Activated T-helper 1 cell treated with Interleukin-2 at 50 U/mL for 16 hours (primary cell): Measurements from ENCODE around the gene PPFIA1.

Source experiments
- DNase-seq: peaks from one replicate; pipeline ENCODE4 v3.0.0-alpha.2; 2020; ENCODE audit warnings: low read depth

The PPFIA1 gene

DNA sequence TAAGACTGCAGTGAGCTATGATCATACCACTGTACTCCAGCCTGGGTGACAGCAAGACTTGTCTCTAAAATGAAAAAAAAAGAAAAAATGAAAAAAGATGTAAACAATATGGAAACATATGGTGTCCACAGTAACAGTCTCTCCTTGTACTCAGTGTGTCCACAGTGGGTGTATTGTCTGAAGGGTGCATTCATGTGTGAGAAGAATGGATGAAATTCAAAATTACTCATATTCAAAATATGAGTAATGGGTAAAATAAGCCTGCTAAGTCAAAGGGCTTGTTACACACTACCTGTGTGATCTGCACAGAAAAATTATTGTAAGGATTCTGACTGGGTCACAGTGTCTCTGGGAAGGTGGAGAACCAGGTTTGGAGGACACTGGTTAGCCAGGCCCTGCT is 26.9 kb downstream of the PPFIA1 start:
- no peak for DNase-seq

DNA sequence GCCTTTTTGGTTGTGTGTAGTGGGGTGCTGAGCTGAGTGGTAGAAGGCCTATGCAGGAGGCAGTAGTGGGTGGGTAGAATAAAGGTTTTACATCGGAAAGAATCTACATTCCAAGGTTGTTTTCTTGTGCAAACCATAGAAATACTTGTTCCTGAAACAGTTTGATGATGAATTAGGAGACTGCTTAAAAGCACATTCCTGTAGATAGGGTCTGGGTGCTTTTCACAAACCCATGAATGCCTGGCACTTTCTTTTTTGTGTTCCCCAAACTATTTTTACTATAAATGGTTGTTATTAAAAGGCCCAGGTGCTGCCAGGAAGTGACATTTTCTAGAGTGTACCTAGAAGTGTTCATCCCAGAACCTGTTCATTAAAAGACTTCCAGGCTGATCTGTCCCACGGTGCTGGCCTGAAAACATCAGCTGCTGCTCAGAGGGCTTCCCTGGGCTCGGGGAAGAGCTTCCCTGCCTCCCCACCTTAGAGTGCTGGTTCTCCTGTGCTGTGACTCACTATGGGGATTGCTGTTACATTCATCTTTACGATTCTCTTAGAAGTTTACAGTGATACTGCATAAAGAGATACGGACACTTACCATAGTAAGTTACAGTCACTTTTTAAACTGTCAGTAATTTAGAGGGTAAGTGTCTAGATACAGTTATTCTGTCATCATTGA is 27.9 kb downstream of the PPFIA1 start:
- DNase-seq, result no peak

- DNase-seq, result no peak
These were observed 29.1 kb downstream of the PPFIA1 start for GRCh38 chr11:70299636-70300035.

DNA sequence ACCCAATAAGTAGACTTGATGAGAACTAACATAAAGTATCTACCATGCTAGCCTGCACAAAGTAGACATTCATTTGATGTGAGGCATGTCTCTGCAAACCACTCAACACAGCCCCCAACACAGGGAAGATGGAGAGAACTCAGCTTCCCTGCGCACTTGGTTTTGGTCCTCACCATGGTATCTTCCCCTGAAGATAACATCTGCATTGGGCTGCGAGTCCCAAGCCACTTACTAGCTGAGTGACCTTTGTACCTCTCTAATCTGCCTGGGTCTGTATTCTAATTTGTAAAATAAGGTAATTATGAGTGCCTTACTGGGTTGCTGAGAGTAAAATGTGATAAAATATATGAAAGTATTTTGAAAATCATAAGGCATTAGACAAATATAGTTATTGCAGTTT is 30.7 kb downstream of the PPFIA1 start:
- DNase-seq, result no peak

GRCh38 chr11:70301721-70302418 is 31.4 kb downstream of the PPFIA1 start:
- DNase-seq, result no peak

DNA sequence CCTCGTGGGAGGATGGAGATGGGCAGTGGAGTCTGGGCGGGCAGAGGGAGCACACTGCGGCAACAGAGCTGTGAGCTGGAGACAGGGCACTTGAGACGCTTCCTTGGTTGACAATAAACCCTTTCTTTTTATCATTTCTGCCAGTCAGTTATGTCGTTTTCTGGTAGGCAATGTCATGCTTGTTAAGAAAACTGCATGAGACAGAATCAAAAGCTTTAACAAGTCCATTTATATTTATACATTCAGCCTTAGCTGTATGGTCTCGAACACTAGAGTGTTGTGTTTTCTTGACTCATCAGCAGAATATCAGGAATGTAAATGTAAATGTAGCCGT is 31.9 kb downstream of the PPFIA1 start:
- DNase-seq, result no peak

GRCh38 chr11:70303070-70303469 is 32.6 kb downstream of the PPFIA1 start:
- no peak for DNase-seq

DNA sequence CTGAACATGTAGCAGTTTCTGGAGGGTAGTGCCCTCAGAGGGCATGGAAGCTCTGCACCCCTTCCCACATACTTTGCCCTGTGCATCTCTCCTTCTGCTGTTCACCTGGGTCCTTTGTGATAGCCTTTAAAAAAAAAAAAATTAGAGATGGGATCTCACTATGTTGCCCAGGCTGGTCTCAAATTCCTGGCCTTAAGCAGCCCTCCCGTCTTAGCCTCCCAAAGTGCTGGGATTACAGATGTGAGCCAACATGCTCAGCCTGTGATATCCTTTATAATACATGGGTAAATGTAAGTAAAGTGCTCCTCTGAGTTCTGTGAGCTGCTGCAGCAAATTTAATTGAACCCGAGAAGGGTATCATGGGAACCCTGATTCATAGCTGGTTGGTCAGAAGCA is 33.7 kb downstream of the PPFIA1 start:
- no peak for DNase-seq

DNA sequence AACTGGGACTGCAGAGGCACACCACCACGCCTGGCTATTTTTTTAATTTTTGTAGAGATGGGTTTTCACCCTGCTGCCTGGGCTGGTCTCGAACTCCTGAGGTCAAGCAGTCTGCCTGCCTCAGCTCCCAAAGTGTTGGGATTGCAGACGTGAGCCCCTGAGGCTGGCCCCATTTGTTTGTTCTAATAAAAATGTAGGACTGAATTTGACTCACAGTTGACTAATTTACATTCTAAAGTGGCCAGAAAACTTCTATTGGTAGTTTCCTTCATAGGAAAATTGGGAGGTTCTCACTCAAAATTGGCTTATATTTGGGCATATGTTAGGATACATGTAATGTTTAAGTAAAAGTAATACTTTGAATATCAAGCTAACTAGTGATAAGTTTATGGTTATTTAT is 35.0 kb downstream of the PPFIA1 start:
- no peak for DNase-seq

DNA sequence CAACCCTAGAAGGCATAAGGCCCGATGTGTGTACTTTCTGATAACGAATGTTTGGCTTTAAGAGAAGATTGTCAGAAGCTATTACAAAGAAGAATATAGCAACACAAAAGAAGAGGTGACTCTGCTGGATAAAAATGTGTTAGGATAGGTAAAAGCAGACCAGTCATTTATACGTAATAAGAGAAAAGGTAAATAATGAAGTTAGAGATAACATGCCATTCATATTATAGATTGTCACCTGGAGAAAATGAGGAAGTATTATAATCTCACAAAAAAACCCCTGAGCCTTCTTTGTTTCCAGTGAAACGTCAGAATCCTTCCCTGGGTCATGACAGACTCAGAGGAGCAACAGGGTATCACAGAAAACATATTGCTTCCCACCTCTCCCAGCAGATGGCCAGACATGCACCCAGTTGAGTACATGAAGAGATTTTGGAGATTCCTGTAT is 36.1 kb downstream of the PPFIA1 start:
- no peak for DNase-seq

DNA sequence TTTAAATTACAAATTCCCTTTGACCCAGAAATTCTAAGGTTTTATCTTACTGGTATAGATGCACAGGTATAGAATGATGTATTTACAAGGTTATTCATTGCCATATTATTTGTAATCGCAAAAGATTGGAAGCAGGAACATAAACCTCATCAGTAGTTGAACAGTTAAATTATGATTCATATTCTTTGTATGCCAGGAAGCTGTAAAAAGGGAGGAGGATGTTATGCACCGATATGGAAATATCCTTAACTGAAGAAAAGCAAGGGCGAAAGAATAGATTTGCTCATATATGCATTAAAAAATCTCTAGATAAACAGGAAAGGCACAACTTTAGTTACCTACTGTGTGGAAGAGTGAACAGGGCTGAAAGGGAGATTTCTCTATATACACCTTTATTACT is 36.7 kb downstream of the PPFIA1 start:
- DNase-seq, result no peak

DNA sequence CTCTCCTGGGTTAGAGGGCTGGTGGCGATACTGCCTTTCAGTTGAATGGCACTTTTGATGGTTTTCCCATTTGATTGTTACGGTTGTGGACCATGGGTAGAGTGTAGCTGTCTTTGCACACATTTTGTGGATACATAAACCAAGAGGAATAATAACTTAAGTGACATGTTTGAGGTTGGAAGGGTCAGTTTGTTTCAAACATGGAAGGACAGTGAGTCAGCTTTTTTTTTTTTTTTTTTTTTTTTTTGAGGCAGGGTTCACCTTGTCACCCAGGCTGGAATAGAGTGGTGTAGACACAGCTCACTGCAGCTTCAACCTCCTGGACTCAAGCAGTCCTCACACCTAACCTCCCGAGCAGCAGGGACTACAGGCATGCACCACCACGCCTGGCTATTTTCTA is 41.1 kb downstream of the PPFIA1 start:
- DNase-seq, result no peak

- no peak for DNase-seq
These were observed 42.2 kb downstream of the PPFIA1 start for GRCh38 chr11:70312401-70313357.

DNA sequence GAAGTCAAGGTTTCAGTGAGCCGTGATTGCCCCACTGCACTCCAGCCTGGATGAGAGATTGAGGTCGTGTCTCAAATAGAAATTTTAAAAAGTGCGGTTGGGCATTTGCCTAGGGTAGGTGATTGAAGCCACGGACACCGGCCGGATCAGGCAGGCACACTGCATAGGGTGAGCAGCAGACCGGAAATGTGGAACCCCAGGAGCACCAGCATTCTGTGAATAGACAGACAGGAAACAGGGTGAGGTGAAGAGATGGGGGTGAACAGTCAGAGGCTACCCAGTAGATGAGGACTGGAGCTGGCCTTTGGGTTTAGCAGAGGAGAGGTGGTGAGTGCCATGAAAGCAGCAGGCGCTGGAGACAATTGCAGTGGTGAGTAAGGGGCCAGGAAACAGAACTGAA is 43.5 kb downstream of the PPFIA1 start:
- no peak for DNase-seq

GRCh38 chr11:70314730-70315129 is 44.2 kb downstream of the PPFIA1 start:
- no peak for DNase-seq

DNA sequence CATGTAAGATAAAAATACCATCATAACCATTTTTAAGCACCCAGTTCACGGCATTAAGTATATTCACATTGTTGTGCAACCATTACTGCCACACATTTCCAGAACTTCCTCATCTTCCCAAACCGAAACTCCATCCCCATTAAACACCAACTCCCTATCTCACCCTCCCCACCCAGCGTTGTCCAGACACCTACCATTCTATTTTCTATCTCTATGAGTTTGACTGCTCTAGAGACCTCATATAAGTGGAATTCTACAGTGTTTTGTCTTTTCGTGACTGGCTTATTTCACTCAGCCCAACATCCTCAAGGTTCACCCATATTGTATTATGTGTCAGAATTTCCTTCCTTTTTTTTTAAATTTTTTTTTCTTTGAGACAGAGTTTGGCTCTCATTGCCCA is 45.2 kb downstream of the PPFIA1 start:
- DNase-seq, result no peak

DNA sequence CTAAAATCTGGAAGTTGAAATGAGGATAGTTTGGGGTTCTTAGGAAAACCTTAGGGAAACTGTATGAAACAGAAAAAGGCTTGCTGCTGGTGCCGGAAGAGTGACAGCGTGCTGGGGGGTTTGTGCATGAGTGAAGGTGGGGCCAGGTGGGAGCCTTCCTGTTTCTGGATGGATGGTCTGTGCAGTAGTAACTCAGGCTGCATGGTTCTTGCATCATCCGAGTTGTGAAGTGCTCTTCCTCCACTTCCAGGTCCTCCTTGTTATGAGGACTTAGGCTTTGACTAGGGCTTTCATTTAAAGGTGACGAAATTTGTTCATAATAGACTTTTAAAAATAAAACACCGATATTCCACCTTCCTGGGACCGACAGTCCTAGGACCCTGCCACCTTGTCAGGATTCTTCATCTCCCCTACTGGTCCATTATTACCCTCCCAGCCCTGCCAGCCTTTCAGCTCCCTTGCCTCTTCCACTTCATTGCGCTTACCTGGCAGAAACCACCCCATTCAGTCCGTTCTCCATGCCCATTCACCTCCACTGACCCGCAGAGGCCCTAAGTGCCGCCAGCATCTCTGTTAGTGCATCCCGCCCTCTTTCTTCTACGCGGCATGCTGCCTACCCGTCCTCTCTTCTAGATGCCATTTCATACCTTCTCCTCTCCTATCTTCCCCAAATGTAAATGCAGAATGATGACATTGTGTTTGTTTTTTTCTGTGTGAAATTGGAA is 47.3 kb downstream of the PPFIA1 start:
- no peak for DNase-seq

GRCh38 chr11:70319396-70320076 is 49.0 kb downstream of the PPFIA1 start:
- no peak for DNase-seq

DNA sequence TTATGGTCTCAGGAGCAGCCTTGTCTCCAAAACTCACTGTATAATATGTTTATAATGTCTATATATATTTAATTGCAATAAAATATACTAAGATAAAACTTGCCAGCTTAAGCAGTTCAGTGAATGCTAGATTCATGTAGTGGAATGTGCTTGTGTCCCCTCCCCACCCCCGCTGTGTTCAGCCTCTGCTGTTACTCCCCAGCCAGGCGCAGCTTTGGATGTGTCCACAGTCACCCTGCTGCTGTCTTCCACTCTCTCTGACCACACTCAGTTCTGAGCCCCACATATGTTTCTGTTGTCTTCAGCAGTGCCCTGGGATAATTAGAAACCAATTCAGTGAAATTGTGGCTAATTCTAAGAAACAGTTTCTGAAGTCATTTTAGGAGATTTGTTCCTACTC is 52.2 kb downstream of the PPFIA1 start:
- no peak for DNase-seq

DNA sequence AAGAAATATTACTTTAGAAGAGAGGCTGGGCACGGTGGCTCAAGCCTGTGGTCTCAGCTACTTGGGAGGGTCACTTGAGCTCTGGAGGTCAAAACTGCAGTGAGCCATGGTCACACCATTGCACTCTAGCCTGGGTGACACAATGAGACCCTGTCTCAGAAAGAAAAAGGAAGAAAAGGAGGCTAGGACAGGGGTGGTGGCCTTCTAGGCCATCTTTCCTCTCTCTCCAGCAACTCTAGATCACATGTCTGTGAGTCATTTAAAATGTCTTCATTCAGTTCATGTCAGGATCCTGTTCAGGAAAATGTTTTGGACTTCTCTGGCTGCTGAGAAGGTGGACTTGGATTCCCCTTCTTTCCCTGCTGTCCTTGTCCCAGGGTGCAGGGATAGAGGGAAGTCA is 53.3 kb downstream of the PPFIA1 start:
- no peak for DNase-seq

DNA sequence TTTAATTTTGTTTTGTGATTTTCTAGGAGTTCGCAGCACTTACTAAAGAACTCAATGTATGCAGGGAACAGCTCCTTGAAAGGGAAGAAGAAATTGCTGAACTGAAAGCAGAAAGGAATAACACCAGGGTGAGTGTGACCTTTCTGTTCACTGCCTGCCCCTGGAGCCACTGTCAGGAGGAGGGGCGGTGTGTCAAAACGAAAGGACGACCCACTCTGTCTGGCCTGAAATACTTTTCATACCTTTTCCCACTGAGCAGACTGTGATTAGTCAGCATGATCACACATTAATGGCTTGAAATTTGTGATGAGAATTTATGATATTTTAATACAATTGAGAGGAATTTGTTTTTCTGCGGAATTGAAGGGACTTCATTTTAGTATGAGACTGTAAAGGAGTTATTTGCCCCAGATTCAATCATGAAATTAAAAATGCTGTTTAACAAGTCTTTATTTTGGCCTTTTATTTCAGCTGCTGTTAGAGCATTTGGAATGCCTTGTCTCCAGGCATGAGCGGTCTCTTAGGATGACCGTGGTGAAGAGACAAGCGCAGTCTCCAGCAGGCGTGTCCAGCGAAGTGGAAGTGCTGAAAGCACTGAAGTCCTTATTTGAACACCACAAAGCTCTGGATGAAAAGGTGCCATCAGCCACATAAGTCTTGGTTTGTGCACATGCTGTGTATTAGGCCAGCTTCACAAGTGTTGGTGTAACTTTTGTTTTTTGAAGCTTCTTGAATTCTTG is 54.1 kb downstream of the PPFIA1 start:
- DNase-seq, result no peak
